ENCODE data around the gene NOLC1. TPM values are rescaled to one million over a fixed set of nuclear protein-coding genes. Genes with fewer than 3 reads are reported as not detected.

The NOLC1 gene
- total and polyA plus RNA-seq, 3 donors from 2014 or later, result 46.6 to 63.8 (median 53.7) TPM

- no peaks in the 10 kb centered on the region for H3K4me1 ChIP-seq
- TF ChIP-seq CTCF (IDR thresholded peaks at IDR 0.05) (no peak), POLR2A (IDR thresholded peaks at IDR 0.05) (no peak)
- no peak overlapping the region for H3K4me3 ChIP-seq
- no peak for DNase-seq
- H3K9me3 ChIP-seq, result no peaks in the 10 kb centered on the region
- no peak overlapping the region for H3K27ac ChIP-seq
- no peaks in the 10 kb centered on the region for H3K27me3 ChIP-seq
- WGBS, 2 donors, result 81 to 88% methylated on average over 3 to 4 of the region's 4 CpGs
- H3K36me3 ChIP-seq (ENCODE audit: low read depth, missing control alignments), result no peaks in the 10 kb centered on the region
- intact Hi-C loops (cut with DNase I; ENCODE audit: low total_unique reads), result no loop called here
Measured at GRCh38 chr10:102141583-102142107, 10.5 kb upstream of the NOLC1 start.

GRCh38 chr10:102146971-102147428 lies 5.2 kb upstream of the NOLC1 start:
- Histone ChIP-seq H3K4me3 (no peak overlapping the region), H3K27me3 (no peaks in the 10 kb centered on the region), H3K9me3 (no peaks in the 10 kb centered on the region), H3K27ac (no peak overlapping the region), H3K4me1 (peaks cover 5% of the 10 kb centered on the region), H3K36me3 (ENCODE audit: low read depth, missing control alignments) (no peaks in the 10 kb centered on the region)
- intact Hi-C loops (cut with DNase I; ENCODE audit: low total_unique reads), result no loop called here
- no peak for DNase-seq
- TF ChIP-seq CTCF (IDR thresholded peaks at IDR 0.05) (no peak), POLR2A (IDR thresholded peaks at IDR 0.05) (no peak)
- 78 to 93% methylated on average over 11 to 17 of the region's 17 CpGs for WGBS, 2 donors

- Histone ChIP-seq H3K27me3 (no peaks in the 10 kb centered on the region), H3K4me1 (peaks cover 5% of the 10 kb centered on the region), H3K27ac (no peak overlapping the region), H3K36me3 (ENCODE audit: low read depth, missing control alignments) (no peaks in the 10 kb centered on the region), H3K9me3 (no peaks in the 10 kb centered on the region), H3K4me3 (no peak overlapping the region)
- 89 to 93% methylated on average over 1 of the region's 1 CpG for WGBS, 2 donors
- TF ChIP-seq POLR2A (IDR thresholded peaks at IDR 0.05), result no peak
- TF ChIP-seq CTCF (IDR thresholded peaks at IDR 0.05), result no peak
- intact Hi-C loops (cut with DNase I; ENCODE audit: low total_unique reads), result no loop called here
- DNase-seq, result no peak
Measured at GRCh38 chr10:102147561-102147960, 4.6 kb upstream of the NOLC1 start.

- peaks cover 10% of the 10 kb centered on the region for H3K4me1 ChIP-seq
- no peak overlapping the region for H3K4me3 ChIP-seq
- H3K27ac ChIP-seq, result no peak overlapping the region
- H3K36me3 ChIP-seq (ENCODE audit: low read depth, missing control alignments), result no peaks in the 10 kb centered on the region
- intact Hi-C loops (cut with DNase I; ENCODE audit: low total_unique reads), result no loop called here
- H3K9me3 ChIP-seq, result no peaks in the 10 kb centered on the region
- DNase-seq, result no peak
- 93% methylated on average over 13 of the region's 13 CpGs for WGBS, 2 donors
- no peak for TF ChIP-seq POLR2A (IDR thresholded peaks at IDR 0.05)
- no peak for TF ChIP-seq CTCF (IDR thresholded peaks at IDR 0.05)
- H3K27me3 ChIP-seq, result no peaks in the 10 kb centered on the region
Measured at GRCh38 chr10:102148275-102148674, 3.9 kb upstream of the NOLC1 start.
